CD4-positive, alpha-beta T cell treated with Interleukin-1 beta for 1 hour (primary cell): ENCODE results near the gene NTN4.
"Not testable (repeated sequence)": the region's sequence is repeated elsewhere in the genome, so short reads cannot be mapped to it uniquely, and the experiment has no call there.

Experiments
- DNase-seq, 2 donors: peaks; one replicate each; pipeline ENCODE4 v3.0.0-alpha.2; 2020 to 2022

Gene NTN4

DNA sequence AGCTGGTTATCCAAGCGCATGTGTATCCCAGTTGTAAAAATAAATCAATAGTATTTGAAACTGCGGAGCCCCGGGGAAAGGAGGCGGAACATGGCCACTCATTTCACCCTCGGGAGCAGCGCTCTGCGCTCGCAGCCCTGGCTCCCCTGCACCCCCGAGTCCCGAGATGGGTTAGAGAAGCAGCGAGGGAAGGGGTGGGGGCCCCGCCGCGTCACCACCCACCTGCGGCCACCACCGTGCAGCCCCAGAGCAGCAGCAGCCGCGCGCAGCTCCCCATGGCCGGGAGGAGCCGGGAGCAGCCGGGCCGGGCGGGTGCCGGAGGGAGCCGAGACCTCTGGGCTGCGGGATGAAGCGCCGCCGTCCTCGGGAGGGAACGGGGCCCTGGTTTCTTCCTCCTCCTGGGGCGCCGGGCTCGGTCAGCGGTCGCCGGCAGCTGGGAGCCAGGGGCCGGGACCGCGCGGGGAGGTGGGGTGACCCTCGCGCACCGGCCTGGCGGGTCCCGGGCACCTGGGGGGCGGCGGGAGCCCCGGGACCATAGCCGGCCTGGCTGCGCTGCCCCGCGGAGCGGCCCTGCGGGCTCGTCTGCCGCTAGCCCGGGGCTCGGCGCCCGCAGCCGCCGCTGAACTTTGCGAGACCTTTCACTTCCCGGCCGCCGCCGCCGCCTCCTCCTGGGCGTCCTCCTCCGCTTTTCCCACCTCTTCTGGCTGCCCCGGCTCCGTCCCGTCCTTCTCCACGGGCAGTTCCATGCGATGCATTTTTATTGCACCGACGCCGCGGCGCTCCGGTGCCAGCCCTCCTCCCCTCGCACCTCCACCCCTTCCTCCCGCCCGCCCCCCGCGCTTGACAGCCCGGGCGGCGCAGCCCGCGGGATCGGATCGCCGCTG lies at the start of gene NTN4:
Gene NTN4, minus strand, starts transcription at position 732 of the 884 bp plus-strand sequence. Its CDS starts 455 bp downstream, at position 277.
- no peak for DNase-seq

GRCh38 chr12:95838125-95838524 lies 47.6 kb upstream of the NTN4 start:
- no peak for DNase-seq

DNA sequence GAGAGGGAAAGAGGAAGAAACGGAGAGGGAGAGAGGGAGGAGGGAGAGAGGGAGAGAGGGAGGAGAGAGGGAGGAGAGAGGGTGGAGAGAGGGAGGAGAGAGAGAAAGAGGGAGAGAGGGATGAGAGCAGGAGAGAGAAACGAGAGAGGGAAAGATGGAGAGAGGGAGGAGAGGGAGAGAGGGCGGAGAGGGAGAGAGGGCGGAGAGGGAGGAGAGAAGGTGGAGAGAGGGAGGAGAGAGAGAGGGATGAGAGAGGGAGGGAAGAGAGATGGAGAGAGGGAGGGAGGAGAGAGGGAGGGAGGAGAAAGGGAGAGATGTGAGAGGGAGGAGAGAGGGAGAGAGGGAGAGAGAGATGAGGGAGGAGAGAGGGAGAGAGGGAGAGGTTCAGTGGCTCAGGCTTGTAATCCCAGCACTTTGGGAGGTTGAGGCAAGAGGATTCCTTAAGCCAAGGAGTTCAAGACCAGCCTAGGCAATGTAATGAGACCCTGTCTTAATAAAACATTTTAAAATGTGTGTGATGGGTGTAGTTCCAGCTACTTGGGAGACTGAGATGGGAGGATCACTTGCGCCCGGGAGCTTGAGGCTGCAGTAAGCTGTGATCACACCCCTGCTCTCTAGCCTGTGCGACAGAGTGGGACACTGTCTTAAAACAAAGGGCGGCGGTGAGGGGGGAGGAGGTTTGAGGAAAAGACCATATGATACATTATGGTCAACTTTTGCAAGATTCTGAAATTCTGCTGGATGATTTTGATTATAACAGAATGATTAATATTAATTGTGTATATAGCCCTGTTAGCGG lies 46.9 kb upstream of the NTN4 start:
- DNase-seq = no peak

- DNase-seq = no peak
Observed at GRCh38 chr12:95836630-95837239, 46.2 kb upstream of the NTN4 start.

- no peak for DNase-seq
Observed at GRCh38 chr12:95836185-95836609, 45.6 kb upstream of the NTN4 start.

GRCh38 chr12:95834572-95834971 lies 44.0 kb upstream of the NTN4 start:
- no peak for DNase-seq

DNA sequence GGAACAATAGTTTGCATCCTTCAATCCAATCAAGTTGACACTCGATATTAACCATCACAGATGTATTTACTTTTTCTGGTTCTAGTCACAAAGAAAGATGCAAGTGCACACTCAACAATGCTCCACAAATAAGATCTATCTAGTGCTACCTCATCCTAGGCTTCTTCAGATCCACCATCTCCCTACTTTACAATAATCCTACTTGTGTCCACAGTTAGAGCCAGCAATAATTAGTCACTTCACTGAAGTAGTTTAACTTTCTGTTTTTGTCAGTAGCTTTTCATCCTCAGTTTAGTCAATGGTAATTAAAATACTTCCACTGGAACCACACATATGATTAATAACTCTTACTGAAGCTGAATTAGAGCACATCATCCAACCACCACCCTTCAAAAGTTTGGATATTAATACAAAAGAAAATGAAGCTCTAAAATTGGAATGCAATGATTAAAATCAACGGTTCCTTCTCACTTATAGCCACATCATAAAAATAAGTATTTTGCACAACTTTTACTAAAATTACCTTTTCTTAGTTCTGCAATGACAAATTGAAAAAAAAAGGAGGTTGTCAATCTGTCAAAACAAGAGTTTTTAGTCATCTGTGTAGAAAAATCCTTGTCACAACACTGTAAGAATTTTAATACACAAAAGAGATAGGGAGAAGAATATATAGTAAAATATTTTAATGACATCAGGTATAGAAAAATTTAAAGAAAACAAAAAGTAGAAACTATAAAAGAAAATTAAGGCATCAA lies 39.9 kb upstream of the NTN4 start:
- no peak for DNase-seq

DNA sequence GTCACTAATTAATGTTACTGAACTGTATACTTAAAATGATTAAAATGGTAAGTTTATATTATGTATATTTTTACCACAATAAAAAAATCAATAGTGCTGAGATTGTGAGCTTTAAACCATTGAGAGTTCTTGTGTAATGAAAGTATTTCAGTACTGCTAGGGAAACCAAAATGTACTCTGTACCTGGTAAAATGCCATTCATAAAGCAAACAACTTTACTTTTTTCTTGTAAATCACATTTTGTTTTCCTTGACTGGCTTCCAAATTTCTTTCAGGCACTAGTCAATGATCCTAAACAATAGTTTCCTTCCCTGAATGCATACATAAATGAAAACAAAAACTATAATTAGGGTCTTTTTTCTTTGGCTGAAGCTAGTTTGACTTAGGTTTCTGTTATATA lies 38.8 kb upstream of the NTN4 start:
- no peak for DNase-seq

GRCh38 chr12:95820096-95820703 lies 29.6 kb upstream of the NTN4 start:
- DNase-seq = peak in 1 of 2 donors; percentile 6

- DNase-seq = peak in 1 of 2 donors; percentile 5
Observed at GRCh38 chr12:95815632-95816212, 25.2 kb upstream of the NTN4 start.

GRCh38 chr12:95812155-95812554 lies 21.6 kb upstream of the NTN4 start:
- not testable (repeated sequence) for DNase-seq

DNA sequence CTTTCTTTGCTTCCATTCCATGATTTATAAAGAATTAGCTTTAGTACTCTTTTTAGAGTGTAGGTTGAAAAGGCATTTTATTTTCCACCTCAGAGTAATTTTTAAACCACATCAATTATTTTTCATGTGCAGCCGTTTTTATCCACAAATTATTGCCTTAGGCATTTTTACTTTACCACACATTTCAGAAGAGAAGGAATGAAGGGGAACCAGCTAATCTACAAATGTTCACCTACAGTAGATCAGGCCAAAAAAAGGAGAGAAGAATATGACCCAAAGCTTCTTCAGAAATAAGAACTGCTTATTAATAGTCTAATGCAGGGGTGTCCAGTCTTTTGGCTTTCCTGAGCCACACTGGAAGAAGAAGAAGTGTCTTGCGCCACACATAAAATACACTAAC lies 19.8 kb upstream of the NTN4 start:
- DNase-seq = no peak

- no peak for DNase-seq
Observed at GRCh38 chr12:95809000-95809680, 18.6 kb upstream of the NTN4 start.

GRCh38 chr12:95808146-95808545 lies 17.6 kb upstream of the NTN4 start:
- DNase-seq = no peak

- DNase-seq = peak in 1 of 2 donors; percentile 53
Observed at GRCh38 chr12:95805864-95806671, 15.5 kb upstream of the NTN4 start.

- no peak for DNase-seq
Observed at GRCh38 chr12:95804291-95804690, 13.7 kb upstream of the NTN4 start.

- no peak for DNase-seq
Observed at GRCh38 chr12:95803817-95804216, 13.3 kb upstream of the NTN4 start.

- DNase-seq = no peak
Observed at GRCh38 chr12:95802482-95803270, 12.1 kb upstream of the NTN4 start.

- DNase-seq = no peak
Observed at GRCh38 chr12:95796982-95797289, 6.4 kb upstream of the NTN4 start.
